K562 (cell line): ENCODE data around the gene POLD4. TPM values are rescaled to one million over a fixed set of nuclear protein-coding genes. Genes with fewer than 3 reads are reported as not detected.

Experiments used
- ARID3A ChIP-seq: IDR thresholded peaks from 2 replicates; pipeline ENCODE4 v1.6.1; 2012; ENCODE audit warnings: low read depth, low read length, improper control_type of control experiment, borderline replicate concordance
- BDP1 ChIP-seq: IDR thresholded peaks from 3 replicates; pipeline ENCODE4 v1.6.1; 2011; ENCODE audit not compliant: insufficient read length, insufficient read depth
- CHD7 ChIP-seq: fragments of 200-600 bp; sonication (generic); IDR thresholded peaks from one replicate; pipeline ENCODE4 v1.6.1; 2012; ENCODE audit warnings: mild to moderate bottlenecking, low read depth, low read length, inconsistent platforms
- DMBX1 ChIP-seq: fragments of 250-450 bp; sonication (Bioruptor Pico); IDR thresholded peaks from 2 replicates; pipeline ENCODE4 v1.8.0; 2022; ENCODE audit warnings: inconsistent platforms, mild to moderate bottlenecking, moderate library complexity, borderline replicate concordance
- ETS1 ChIP-seq: conservative IDR thresholded peaks from 2 replicates; pipeline ENCODE4 v1.6.1; 2011; ENCODE audit warnings: low read depth, mild to moderate bottlenecking, low read length; ENCODE audit not compliant: control insufficient read depth
- MEF2A ChIP-seq: IDR thresholded peaks from 2 replicates; pipeline ENCODE4 v1.6.1; 2011; ENCODE audit warnings: low read depth, mild to moderate bottlenecking, low read length, moderate library complexity; ENCODE audit not compliant: control insufficient read depth
- SRSF3 ChIP-seq: fragments of 200-400 bp; formaldehyde crosslinking; IDR thresholded peaks from 2 replicates; pipeline ENCODE4 v1.6.1; 2016; ENCODE audit warnings: mild to moderate bottlenecking, low read length, moderate library complexity; ENCODE audit not compliant: insufficient read depth
- TAF7 ChIP-seq: fragments of 450-650 bp; IDR thresholded peaks from 2 replicates; pipeline ENCODE4 v1.6.1; 2016; ENCODE audit warnings: missing genetic modification characterization, missing compliant biosample characterization
- TRIM24 ChIP-seq, 2 experiments: fragments of 450-650 bp; IDR thresholded peaks; 2 replicates each; pipeline ENCODE4 v1.6.1; 2016
- ZNF165 ChIP-seq: fragments of 250-450 bp; sonication (Bioruptor Pico); IDR thresholded peaks from 2 replicates; pipeline ENCODE4 v1.4.0; 2020; ENCODE audit warnings: borderline replicate concordance
- ZNF561 ChIP-seq: fragments of 450-650 bp; formaldehyde crosslinking; conservative IDR thresholded peaks from 2 replicates; pipeline ENCODE4 v1.4.0; 2020; ENCODE audit warnings: mild to moderate bottlenecking, moderate library complexity
- ZNF584 ChIP-seq: fragments of 200-800 bp; sonication (Bioruptor generic); IDR thresholded peaks from 2 replicates; pipeline ENCODE4 v1.6.1; 2016; ENCODE audit warnings: low read depth, mild to moderate bottlenecking, missing genetic modification characterization, missing compliant biosample characterization
- ZNF780A ChIP-seq: fragments of 250-450 bp; sonication (Bioruptor Pico); IDR thresholded peaks from 2 replicates; pipeline ENCODE4 v1.5.0; 2021; ENCODE audit warnings: mild to moderate bottlenecking
- polyA plus RNA-seq, 8 experiments: library from polyadenylated mRNA; depleted of rRNA in 4 of 8; stranded (reverse) in 5 of 8; unstranded in 3 of 8; fragments of >200 nt; fragmentation: Nextera tagmentation in 2 of 8; fragmentation: Illumina TruSeq in 1 of 8; extraction: Ambion mirVana in 2 of 8; extraction: Trizol in 1 of 8; gene quantifications; 2 replicates each; pipeline versions ENCODE4 v1.2.1 to v1.2.3, GENCODE V29; 2011 to 2014; ENCODE audit warnings: inconsistent platforms in 1 of 8, missing spikeins in 1 of 8
- total RNA-seq, 7 experiments: library from RNA; depleted of rRNA in 6 of 7; stranded (reverse); fragments of >200 nt in 6 of 7; fragmentation: Illumina TruSeq in 2 of 7; extraction: Trizol in 2 of 7; gene quantifications; 2 replicates each; pipeline versions ENCODE4 v1.2.1 to v1.2.3, GENCODE V29; 2011 to 2021; ENCODE audit warnings: low replicate concordance in 1 of 7

POLD4 gene
- total and polyA plus RNA-seq, 9 of the 15 experiments (the other 6 are each of a cell fraction or from before 2014, with no cell fraction given): 5.8 to 64.5 (median 18.3) TPM

- TF ChIP-seq ARID3A: no peak
- TF ChIP-seq ZNF165 (CRISPR knock-in tag): no peak
- TF ChIP-seq ZNF780A: no peak
- TF ChIP-seq MEF2A: no peak
- TF ChIP-seq TAF7 (tag): no peak
- TF ChIP-seq TRIM24 (IDR thresholded peaks at IDR 0.05): no peak
- TF ChIP-seq ZNF561 (CRISPR knock-in tag): no peak
- no peak; the same call in 1 of the 2 replicates for TF ChIP-seq ETS1
- no peak for TF ChIP-seq BDP1
- TF ChIP-seq DMBX1 (CRISPR knock-in tag): 0 out of 2 replicates have a peak, but pooled peaks have one; percentile 32
- no peak for TF ChIP-seq CHD7
- no peak for TF ChIP-seq ZNF584 (CRISPR knock-in tag)
- TF ChIP-seq SRSF3: no peak
These were observed 48.3 kb upstream of the POLD4 start, which contains the start of gene PPP1CA (continued) for GRCh38 chr11:67401495-67402191.
